ENCODE results near the gene HLA-DOB. TPM values are rescaled to one million over a fixed set of nuclear protein-coding genes. Genes with fewer than 3 reads are reported as not detected.

Gene HLA-DOB
- total and polyA plus RNA-seq, 2 donors (not counting 3 experiments of a cell fraction or from before 2014, with no cell fraction given) = 0.46 to 0.54 TPM

DNA sequence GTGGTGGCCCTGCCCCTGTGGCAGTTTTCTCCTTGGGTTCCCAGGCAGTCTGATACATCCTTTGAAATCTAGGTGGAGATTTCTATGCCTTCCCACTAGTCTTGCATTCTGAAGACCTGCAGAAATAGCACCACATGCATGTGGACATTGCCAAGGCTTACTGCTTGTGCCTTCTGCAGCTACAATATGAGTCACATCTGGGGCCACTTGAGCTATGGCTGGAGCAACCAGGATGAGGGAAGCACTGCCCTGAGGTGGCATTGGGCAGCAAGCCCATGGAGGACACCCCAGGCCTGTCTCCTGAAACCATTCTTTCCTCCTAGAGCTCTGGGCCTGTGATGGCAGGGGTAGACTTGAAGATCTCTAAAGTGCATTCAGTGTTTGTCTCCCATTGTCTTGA is 37.8 kb downstream of the HLA-DOB start:
- Histone ChIP-seq H3K4me3 (replicated peaks in 1 of 3; ENCODE audit: insufficient read depth in 1 of 3, low read depth in 1 of 3, low read length in 3 of 3) (no peak overlapping the region), H4K20me1 (replicated peaks; ENCODE audit: control insufficient read depth, extremely low read depth, insufficient read depth, low read length) (no peaks in the 10 kb centered on the region), H3K36me3 (ENCODE audit: control insufficient read depth in 2 of 2, extremely low read depth in 1 of 2, insufficient read depth in 2 of 2, low read length in 2 of 2) (no peaks in the 10 kb centered on the region), H3K79me2 (ENCODE audit: control insufficient read depth, insufficient read depth, low read length) (no peaks in the 10 kb centered on the region), H3K9me3 (replicated peaks; ENCODE audit: control insufficient read depth, insufficient read depth, low read length) (no peaks in the 10 kb centered on the region), H3K27me3 (ENCODE audit: control insufficient read depth in 2 of 2, insufficient read depth in 2 of 2, low read length in 2 of 2) (peaks cover 22 to 24% of the 10 kb centered on the region in 2 experiments), H3K9me1 (replicated peaks; ENCODE audit: control insufficient read depth, extremely low read depth, insufficient read depth, low read length) (no peaks in the 10 kb centered on the region), H3K27ac (ENCODE audit: insufficient read depth, low read depth, low read length) (no peak overlapping the region), H3K4me1 (ENCODE audit: control insufficient read depth, extremely low read depth, insufficient read depth, low read length) (no peaks in the 10 kb centered on the region), H2AFZ (ENCODE audit: low read depth, low read length) (no peak overlapping the region), H3K9ac (replicated peaks; ENCODE audit: extremely low read depth, insufficient read depth, low read length) (no peak overlapping the region), H3K4me2 (ENCODE audit: insufficient read depth, low read length) (no peak overlapping the region)
- intact Hi-C loops (cut with micrococcal nuclease) (no loop called here), dilution Hi-C loops (cut with MboI; ENCODE audit: extremely low pct_ligation_motif_present, low sequenced_read_pairs) (no loop called here)
- BruUV-seq (replicated peaks) = no TSS peak
- ChIA-PET POLR2A (no interaction called here), CTCF (interaction anchor here (1.0 kb wide), 1 partner anchor 365 kb away, joined by 3 read pairs; no protein-coding TSS in a partner anchor)
- no peak for FAIRE-seq
- no peak for TF ChIP-seq POLR2A (IDR thresholded peaks at IDR 0.05; ENCODE audit: low read depth, low read length)
- no peak for TF ChIP-seq POLR2AphosphoS5 (IDR thresholded peaks at IDR 0.05; ENCODE audit: insufficient read depth, low read depth, low read length)
- no peak for TF ChIP-seq FOS (IDR thresholded peaks at IDR 0.05; ENCODE audit: borderline replicate concordance, insufficient read depth, low read length)
- no peak for TF ChIP-seq JUN (IDR thresholded peaks at IDR 0.05; ENCODE audit: borderline replicate concordance, insufficient read depth, insufficient read length, low read depth)
- TF ChIP-seq, protein P1, sequence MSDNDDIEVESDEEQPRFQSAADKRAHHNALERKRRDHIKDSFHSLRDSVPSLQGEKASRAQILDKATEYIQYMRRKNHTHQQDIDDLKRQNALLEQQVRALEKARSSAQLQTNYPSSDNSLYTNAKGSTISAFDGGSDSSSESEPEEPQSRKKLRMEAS (IDR thresholded peaks at IDR 0.05; ENCODE audit: insufficient read depth, insufficient read length) = no peak
- no peak for TF ChIP-seq GATA2 (IDR thresholded peaks at IDR 0.05; ENCODE audit: insufficient read depth, insufficient read length, low read depth, low read length)
- no peak for TF ChIP-seq CTCF (IDR thresholded peaks at IDR 0.05; ENCODE audit: extremely low read depth in 1 of 2, insufficient read depth in 1 of 2, low read depth in 1 of 2, low read length in 2 of 2)
- no peak for TF ChIP-seq MYC (IDR thresholded peaks at IDR 0.05; ENCODE audit: low read depth, low read length)
- TF ChIP-seq EZH2 (IDR thresholded peaks at IDR 0.05; ENCODE audit: borderline replicate concordance, low read depth, low read length, severe bottlenecking) = no peak
- no peak for DNase-seq (ENCODE audit: low read depth, low spot score)
